ENCODE results near the gene ZMYM4.

DNA sequence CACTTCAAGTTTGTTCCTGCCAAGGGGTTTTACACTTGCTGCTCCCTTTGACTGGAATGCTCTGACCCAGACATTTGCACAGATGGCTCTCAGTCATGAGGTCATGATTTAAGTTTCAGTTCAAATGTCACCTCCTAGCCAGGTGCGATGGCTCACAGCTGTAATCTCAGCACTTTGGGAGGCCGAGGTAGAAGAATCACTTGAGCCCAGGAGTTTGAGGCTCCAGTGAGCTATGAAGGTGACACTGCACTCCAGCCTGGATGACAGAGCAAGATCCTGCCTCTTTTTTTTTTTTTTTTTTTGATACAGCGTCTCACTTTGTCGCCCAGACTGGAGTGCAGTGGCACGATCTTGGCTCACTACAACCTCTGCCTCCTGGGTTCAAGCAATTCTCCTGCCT, 4.5 kb upstream of the ZMYM4 start:
- TF ChIP-seq, protein P1, sequence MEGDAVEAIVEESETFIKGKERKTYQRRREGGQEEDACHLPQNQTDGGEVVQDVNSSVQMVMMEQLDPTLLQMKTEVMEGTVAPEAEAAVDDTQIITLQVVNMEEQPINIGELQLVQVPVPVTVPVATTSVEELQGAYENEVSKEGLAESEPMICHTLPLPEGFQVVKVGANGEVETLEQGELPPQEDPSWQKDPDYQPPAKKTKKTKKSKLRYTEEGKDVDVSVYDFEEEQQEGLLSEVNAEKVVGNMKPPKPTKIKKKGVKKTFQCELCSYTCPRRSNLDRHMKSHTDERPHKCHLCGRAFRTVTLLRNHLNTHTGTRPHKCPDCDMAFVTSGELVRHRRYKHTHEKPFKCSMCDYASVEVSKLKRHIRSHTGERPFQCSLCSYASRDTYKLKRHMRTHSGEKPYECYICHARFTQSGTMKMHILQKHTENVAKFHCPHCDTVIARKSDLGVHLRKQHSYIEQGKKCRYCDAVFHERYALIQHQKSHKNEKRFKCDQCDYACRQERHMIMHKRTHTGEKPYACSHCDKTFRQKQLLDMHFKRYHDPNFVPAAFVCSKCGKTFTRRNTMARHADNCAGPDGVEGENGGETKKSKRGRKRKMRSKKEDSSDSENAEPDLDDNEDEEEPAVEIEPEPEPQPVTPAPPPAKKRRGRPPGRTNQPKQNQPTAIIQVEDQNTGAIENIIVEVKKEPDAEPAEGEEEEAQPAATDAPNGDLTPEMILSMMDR (IDR thresholded peaks at IDR 0.05), result no peak
- TF ChIP-seq POLR2AphosphoS5 (IDR thresholded peaks at IDR 0.05) (no peak), POLR2A (IDR thresholded peaks at IDR 0.05) (no peak), EP300 (IDR thresholded peaks at IDR 0.05) (no peak)
